Hematopoietic multipotent progenitor cell treated with erythropoietin and hydrocortisone succinate and interleukin-3 and kit ligand, for 17 days (in vitro differentiated cells): ENCODE data around the gene MYH9.
A peak's percentile ranks its signal among the peaks of the same experiment; 100 is the strongest.

Source experiments
- DNase-seq: peaks from one replicate; pipeline ENCODE4 v3.0.0-alpha.2; 2015; ENCODE audit warnings: low spot score

The MYH9 gene

DNA sequence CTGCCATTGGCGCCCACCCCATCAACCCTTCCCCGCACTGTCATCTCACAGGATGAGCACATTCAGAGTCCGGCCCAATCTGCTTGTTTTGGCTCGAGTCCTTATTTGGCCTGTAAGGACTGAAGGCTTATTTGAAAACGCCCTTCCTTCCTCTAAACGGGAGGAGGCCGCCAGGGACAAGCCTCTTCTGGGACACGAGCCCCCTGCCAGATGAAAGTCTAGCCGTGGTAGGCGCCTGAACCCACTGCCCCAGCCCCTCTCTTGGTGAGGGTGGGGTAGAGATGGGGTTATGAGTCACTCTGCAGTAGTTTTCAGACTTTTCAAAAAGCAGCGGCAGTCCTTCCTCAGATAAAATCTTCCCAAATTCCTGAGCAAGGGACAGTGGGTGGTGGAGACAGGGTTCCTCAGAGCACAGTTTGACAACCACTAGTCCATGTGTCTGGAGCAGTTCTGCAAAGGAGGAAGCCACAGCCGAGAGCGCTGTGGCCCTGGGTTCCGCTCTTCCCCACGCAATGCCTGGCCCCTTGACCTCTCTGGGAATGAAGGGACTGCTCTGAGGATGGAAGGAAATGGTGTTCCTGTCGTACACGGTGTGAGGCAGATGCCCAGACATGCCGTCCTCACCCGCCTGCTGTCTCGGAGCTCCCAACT, 57.0 kb downstream of the MYH9 start:
- DNase-seq, result no peak

DNA sequence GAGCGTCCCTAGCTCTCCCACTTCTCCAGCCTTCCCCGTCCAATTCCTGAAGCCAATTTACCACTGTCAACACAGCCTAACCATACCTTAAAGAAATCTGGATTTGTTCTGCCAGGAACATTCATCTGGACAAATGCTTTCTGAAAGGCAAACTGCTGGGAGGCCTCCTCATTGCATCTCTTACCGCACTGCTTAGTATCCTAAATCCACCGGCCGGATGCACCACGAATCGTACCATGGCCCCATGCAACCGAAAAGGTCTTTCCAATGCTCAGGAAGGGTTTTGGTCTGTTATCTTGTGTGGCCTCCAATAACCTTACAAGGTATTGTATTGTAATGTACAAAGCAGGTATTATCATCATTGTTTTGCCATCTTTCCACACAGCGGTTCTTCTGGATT, 57.6 kb downstream of the MYH9 start:
- DNase-seq, result no peak

DNA sequence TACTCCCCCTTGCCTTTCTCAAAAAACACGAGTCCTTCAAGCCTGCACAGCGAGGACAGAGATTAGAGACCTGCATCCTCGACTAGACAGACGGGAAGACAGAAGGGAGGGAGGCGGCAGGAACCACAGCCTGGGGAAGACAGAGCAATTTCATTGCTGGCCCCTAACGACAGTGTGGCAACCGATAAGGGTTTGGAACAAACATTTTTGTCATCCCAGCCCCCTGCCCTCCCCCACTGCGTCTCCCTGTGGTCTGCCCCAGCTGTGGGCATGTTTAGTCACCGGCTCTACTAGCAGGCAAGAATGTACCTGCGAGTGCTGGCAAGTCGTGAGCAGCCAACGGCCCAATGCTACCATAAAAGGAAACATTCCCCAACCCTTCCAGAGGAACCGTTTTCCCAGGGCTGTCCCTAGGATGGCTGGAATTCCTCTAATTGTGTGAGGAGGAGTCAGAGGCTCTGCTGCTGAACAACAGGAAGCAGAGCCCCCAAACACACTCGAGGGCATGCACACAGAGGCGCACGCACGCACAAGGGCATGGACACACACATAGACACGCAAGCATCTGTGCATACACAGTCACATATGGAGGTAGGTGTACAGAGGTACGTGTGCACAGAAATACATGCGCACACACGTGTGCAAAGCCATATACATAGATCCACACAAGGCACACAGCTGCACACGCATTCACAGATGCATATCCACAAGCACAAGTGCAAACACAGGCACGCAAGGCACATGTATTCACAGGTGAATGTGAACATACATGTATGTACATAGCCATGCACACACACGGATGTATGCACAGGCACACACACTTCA, 58.3 kb downstream of the MYH9 start:
- no peak for DNase-seq

DNA sequence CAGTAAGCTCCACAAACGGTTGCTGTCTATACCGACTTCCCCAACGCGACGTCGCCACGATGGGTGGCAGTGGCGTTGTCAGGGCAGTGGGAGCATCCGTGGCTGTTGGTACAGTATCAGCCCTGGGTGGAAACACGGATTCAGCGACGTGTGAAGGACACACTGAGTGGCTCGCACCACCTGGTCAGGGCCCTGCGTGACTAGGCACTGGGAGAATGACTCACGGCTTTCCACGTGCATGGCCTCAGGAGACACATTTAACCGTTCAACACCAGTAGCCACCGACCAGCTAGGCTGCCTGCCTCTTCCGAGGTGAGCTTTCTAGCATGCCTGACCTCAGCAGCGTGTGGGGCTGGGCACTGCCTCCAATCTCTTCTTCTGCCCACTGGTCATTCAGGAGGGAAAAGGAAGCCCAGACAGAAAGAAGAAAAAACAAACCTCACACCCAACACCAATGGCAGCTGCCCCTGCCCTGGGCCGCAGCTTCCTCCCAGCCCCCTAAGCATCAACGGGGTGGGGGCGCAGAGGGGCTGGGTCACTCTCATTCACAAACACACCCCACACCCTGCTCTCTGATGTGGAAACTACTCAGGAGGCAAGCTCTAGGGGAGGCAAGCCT, 59.0 kb downstream of the MYH9 start:
- DNase-seq, result peak; percentile 38

DNA sequence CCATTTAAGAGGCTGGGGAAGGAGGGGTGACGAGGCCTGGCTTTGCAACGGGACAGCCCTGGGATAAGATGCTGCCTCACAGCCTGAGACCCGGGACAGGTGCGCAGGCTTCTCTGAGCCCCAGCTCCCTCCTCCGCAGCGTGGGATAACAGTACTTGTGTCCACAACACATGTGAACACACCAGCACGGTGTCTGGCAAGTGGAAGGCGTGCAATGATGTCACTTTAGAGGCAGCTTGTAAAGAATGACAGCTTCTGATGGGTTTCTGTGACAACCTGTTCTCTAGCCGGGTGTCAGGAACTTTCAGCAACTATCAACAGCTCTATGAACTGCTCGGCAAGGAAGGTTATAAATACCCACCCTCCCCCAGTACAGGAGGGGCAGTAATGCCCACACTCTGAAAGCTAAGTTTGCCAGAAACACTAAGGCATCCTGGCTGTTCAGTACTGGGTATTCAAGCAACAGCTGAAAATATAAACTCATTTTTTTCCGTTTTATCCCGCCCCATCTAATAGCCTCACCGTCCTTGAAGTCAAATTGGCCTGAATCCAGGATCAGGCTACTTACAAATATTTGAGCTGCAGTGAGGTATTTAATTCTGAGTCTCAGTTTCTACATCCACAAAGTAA, 59.7 kb downstream of the MYH9 start:
- no peak for DNase-seq

DNA sequence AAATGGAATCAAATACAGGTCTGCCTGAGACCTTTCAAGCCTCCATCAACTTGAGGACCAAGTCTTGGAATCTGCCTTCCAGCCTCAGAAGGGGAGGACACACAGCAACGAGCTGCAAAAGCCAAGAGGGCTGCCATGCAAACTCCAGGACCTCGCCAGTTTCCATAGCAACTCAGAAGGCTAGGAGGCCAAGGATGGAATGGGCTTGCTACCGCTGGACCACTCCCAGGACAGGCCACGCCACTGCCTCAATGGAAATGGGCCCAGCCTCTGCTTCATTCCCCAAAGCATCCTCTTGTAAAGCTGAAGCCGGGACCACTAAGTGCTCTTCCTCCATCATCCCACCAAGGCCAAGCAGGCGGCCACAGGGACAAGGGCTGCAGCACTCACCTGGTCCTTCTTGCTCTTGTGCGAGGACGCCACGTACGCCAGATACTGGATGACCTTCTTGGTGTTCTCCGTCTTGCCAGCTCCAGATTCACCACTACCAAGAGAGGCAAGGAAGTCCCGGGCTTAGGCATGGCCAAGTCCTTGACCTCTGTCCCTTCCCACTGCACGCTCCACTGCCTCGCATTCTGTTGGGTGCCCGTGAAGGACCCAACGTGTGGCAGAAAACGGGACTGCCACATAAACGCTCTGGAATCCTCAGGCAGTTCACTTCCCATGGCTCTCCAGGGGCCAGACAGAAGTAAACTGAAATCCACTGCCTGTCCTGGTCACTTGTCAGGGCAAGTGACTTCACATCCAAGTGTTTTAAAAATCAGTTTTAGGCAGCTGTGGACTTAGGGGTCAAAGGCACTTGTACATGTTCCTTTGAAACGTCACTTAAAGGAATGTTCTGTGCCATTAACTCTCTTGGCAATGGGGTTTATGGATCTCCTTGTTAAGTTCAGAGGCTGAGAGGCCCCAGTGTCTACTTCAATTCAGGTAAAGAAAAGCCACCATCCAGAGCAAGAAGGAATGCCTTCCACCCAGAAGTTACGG, 61.3 kb downstream of the MYH9 start:
- no peak for DNase-seq

DNA sequence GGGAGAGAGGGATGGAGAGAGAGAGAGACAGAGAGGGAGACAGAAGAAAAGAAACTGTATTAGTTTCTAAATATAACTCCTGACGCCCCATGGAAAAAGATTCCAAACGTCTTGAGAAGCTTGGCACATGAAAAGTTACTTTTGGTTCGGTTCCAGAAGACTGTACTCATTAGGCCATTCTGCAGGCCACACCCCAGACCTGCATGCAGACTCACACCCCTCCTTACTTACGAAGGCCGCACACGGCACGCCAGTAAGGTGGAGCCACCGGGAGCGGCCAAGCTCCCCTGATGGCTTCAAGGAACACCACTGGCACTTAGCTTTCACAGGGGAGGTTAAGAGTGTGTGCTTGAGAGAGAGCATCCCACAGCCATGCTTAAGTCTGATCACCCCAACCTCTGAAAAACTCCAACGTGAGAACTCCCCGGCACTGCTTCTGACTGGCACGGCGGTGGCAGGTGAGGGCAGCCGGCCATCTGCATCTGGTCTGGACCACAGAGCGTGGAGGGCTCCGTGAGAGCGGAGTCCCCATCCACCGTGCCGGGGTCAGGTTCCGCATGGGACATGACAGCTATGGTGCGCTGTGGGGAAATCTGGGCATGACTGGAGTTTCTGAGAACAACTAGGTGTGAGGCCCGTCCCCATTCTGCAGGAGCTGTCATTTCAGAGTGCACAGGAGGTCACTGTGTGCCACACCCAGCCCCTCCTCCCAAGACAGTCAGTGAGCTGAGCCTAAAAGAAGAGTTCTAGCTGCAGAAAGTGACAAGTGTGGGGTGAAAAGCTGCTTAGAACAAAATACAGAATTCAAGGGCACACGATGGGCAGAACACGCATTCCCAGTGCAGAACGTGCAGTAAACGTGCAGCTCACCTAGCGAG, 62.4 kb downstream of the MYH9 start:
- no peak for DNase-seq

DNA sequence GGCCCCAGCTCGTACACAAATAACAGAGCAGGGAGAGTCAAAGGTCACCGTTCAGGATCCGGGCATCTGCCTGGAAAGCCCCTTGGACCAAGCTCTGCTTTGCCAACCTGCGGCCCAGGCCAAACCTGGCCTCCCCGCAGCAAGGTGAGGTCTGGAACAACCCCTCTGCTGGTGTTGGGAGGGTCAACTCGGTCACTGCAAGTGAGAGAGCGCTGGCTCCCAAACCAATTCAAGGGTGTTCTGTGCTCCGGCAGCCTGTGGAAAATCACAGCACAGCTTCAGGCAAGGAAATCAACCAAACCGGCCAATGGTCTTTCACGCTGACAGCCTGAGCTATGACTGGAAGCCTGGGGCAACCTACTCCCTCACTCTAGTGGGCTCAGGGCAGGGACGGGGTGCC, 63.4 kb downstream of the MYH9 start:
- no peak for DNase-seq

DNA sequence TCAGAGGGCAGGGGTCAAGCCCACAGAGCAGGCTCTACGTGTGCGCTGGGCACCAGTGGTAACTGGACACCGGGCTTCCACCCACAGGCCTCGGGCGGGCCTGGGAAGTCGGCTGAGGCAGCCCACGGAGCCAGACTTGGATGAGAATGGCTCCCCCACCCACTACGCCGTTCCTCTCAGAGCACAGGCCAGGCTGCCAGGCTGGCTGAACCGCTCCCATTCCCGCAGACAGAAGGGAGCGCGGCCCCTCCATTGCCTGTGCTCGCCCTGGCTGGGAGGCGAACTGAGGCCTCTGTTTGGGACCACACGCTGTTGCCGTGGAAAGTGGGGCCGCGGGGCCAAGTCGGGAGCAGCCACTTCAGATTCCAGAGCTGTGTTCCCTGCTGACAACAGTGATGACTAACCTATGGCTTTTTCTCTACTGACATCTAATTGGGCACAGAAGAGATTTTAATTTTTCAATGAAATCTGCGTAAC, 63.9 kb downstream of the MYH9 start:
- DNase-seq, result no peak

DNA sequence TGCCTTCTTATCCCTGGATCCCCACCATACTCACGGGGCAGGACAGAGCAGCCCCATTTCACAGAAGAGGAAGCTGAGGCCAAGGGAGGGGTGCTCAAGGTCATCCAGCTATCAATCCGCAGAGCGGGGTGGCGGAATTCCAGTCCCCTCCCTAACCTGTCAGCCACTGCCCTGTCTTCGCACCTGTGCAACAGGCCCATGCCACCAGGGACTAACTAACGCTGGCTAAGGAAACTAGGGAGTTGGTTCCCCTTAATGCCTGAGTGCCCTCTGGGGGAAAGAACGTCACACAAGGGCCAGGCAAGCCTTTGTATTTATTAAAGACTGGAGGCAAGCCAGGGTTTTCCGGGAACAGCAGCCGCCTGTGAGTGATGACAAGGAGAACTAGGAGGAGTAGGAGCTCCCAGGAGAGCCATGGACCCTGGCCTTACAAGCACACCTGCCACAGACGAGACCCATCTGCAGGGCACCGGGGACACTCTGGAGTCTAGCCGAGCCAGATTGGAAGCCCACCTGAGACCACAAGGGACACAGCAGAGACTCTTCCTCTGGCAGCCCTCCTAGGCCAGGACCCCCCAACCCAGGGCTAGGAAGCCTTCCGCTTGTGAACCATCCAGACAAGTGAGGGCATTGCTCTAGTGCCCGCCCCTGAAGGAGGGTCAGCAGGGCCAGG, 64.4 kb downstream of the MYH9 start:
- DNase-seq, result no peak

DNA sequence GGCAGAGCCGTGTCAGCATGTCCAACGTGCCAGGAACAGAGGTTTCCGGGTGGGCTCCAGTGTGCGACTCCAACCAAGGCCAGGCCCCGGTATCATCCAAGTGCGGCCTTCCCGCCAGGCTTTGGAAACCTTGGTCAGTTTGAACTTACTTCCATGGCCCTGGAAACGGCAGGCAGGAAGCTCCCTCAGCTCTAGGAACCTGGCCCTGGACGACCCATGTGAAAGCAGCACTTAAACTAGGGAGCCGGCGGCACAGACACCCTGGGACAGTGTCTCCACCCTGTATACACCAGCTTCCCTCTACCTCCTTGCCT, 65.2 kb downstream of the MYH9 start:
- DNase-seq, result no peak

DNA sequence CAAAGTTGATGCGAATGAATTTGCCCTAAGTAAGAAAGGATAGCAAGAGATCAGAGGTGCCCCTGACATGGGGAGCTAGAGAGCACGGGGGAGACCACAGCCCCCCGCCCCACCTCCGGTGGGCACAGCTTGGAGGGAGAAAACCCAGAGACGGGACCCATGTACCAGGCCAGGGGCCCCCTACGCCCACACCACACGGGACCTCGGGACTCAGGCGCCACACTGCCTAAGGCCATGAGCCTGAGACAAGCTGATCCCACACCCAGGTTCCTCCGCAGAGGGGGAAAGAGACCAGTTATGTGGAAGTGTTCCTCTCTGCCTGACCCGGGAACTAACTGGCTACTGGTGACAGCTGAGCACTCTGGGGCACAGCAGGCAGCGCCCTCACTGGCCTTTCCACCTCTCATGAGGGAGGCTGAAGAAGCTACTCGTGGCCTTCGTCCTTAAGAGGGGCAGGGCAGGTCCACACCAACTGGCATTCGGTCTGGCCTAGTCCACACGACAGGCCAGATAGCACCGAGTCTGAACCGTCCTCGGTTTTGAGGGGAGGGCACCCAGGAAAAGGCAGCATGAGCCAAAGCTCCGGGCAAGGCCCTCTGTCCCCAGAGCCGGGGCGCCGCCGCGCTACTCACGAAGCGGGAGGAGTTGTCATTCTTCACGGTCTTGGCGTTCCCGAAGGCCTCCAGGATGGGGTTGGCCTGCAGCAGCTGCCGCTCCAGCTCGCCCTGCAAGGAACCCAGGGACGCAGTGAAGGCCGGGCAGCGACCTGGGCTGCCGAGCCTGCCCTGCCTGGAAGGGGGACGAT, 65.8 kb downstream of the MYH9 start:
- DNase-seq, result no peak

DNA sequence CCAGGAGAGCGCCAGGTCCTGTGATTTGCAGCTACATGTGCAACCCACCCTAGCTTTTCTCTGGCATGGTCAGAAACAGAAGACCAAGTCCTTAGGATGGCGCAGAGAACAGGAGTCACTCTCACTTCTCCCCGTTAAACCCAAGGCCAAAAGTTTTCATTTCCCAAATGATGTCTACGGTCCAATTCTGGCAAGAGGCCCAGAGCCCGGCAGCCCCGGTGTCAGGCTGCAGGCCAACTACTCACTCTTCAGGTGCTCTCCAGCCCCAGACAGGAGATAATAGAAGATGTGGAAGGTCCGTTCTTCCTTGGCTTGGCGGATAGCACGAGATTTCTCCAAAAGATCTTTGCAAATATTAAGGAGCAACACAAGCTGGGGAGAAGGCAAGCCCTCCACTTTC, 67.2 kb downstream of the MYH9 start:
- no peak for DNase-seq

DNA sequence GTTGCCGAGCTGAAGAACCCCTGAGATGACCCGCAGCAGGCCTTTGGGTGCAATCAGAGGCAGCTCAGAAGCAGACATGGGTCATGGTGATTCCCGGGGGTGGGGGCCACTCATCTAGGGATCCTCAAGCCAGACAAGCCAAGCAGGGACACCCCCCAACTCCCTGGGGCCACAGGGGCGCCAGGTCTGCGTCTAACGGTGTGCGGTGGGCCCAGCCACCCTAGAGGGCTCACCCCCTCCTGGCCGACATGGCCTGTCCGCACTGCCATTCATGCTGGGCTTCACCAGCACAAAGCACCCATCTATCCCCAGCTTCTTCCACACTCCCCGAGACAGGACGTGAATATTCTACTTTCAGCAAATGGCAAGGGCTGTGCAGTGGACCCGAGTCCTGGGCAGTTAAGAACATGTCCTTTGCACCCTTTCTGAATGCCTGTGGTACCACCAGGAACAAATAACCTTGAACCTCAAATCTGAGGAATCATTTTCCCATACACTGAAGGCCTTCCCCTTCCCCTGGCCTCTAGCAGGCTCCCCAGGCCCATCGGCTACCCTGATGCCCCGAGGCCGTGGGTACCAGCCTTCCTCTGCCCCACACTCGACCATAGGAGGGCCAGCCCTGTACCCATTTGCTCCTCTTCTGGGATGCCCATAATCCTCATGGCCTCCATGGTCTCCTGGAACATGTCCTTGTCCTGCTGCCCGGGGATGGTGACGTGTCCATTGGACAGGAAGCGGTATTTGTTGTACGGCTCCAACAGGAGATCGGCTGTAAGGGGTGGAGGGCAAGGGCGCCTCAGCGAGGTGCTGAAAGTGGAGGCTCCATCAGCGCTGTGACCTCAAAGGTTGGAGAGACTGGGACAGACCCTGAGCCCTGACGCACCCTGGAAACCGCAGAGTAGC, 67.9 kb downstream of the MYH9 start:
- no peak for DNase-seq

DNA sequence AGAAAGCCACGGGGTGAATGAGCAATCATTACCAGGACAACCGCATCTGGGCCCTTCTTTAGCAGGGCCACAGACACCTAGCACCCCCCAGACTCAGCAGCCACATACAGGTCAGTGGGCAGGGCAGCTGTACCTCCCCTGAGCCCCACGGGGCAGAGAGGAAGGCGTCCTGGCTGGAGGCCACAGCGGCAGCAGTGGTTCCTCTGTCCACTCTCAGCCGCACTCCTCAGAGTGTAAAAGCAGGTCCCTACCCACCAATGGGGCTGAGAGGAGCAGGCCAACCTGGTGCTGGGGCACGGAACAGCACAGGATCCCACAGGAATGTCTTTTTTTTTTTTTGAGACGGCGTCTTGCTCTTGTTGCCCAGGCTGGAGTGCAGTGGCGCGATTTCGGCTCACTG, 69.3 kb downstream of the MYH9 start:
- no peak for DNase-seq

DNA sequence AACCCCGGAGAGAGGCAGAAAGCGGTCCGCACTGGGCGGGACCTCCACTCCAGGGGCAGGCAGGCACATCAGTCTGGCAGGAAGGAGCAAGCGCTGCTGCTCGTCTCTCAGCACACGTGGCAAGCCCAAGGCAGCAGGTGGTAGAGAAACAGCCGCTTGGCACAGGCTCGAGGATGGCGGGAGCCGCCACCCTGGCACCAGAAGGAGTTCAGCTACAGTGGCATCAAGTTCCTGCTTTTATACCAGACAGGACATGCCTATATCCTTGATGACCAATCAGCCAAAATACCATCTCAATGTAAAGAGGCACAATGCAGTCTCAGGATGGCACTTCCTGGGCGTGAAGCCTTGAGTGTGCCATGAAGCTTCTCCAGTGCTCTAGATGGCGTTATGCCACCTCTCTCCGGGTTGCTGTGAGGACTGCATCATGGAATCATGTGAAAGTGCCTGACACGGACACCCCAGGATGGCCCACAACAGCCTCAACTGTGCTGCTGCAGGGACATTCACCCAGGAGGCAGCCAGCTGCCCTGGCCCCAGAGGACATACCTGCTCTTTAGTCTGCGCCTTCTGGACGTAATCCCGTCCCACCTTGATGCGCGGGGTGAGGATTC, 70.0 kb downstream of the MYH9 start:
- no peak for DNase-seq

DNA sequence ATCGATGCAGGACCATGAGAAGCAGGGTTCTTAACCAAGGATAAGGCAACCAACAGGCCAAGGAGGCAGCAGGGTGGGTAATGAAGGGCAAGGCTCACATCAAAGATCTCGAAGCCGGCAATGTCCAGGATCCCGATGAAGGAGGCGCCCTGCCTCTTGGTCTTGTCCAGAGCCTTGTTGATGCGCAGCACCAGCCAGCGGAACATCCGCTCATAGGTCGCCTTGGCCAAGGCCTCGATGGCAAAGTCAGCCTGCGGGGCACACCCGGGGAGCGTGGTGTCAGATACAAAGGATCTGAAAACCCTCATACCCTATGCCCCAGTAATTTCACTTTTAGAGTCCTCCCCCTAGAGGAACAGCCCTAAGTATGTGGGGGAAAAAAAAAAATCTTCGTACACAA, 71.3 kb downstream of the MYH9 start:
- DNase-seq, result no peak

DNA sequence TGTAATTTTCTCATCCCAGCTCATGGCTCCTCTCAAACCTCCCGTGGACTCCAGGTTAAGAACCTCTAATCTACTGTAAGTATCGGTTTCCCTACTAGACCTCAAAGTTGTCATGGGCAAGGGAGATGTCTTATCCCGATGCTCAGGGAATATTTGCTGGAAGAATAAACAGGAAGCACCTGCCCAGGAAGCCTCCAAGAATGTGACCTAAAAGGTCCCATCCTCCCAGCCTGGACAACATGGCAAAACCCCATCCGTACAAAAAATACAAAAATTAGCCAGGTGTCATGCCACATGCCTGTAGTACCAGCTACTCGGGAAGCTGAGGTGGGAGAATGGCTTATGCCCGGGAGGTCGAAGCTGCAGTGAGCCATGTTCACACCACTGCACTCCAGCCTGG, 72.4 kb downstream of the MYH9 start:
- no peak for DNase-seq
